Mesenchymal stem cell (in vitro differentiated cells and primary cell): ENCODE measurements around the gene LILRA2.
"Not testable (repeated sequence)": the region's sequence is repeated elsewhere in the genome, so short reads cannot be mapped to it uniquely, and the experiment has no call there.

Experiments
- DNase-seq: peaks from one replicate; pipeline ENCODE4 v3.0.0-alpha.2; 2013
- H2AFZ ChIP-seq: one replicate; pipeline ENCODE4 v1.6.1; 2013; ENCODE audit warnings: low read depth, mild to moderate bottlenecking, control low read depth, inconsistent platforms, low read length, moderate library complexity
- H2AK5ac ChIP-seq: 2 replicates; pipeline ENCODE4 v1.6.1; 2013; ENCODE audit warnings: low read length, moderate library complexity, mild to moderate bottlenecking, inconsistent platforms; ENCODE audit not compliant: severe bottlenecking
- H2BK120ac ChIP-seq: one replicate; pipeline ENCODE4 v1.6.1; 2013; ENCODE audit warnings: low read depth, mild to moderate bottlenecking, inconsistent platforms, low read length, moderate library complexity
- H2BK12ac ChIP-seq, 2 experiments: one replicate each; pipeline ENCODE4 v1.6.1; 2013; ENCODE audit warnings: inconsistent platforms in 2 of 2, low read length in 2 of 2, mild to moderate bottlenecking in 2 of 2, moderate library complexity in 2 of 2, control low read depth in 1 of 2
- H2BK15ac ChIP-seq: one replicate; pipeline ENCODE4 v1.6.1; 2013; ENCODE audit warnings: mild to moderate bottlenecking, low read depth, inconsistent platforms; ENCODE audit not compliant: poor library complexity, severe bottlenecking
- H2BK5ac ChIP-seq: 2 replicates; pipeline ENCODE4 v1.6.1; 2013; ENCODE audit warnings: low read depth, mild to moderate bottlenecking, low read length, control low read depth, inconsistent platforms; ENCODE audit not compliant: poor library complexity, severe bottlenecking
- H3K14ac ChIP-seq, 2 experiments: one replicate each; pipeline ENCODE4 v1.6.1; 2013; ENCODE audit warnings: inconsistent platforms in 2 of 2, low read length in 2 of 2, control low read depth in 1 of 2, mild to moderate bottlenecking in 1 of 2, moderate library complexity in 1 of 2
- H3K18ac ChIP-seq, 2 experiments: one replicate each; pipeline ENCODE4 v1.6.1; 2013; ENCODE audit warnings: inconsistent platforms in 2 of 2, low read length in 2 of 2, control low read depth in 1 of 2, low read depth in 1 of 2, mild to moderate bottlenecking in 1 of 2
- H3K23ac ChIP-seq, 2 experiments: one replicate each; pipeline ENCODE4 v1.6.1; 2013; ENCODE audit warnings: inconsistent platforms in 2 of 2, low read length in 2 of 2, mild to moderate bottlenecking in 2 of 2, moderate library complexity in 2 of 2, control low read depth in 1 of 2
- H3K27ac ChIP-seq: 2 replicates; pipeline ENCODE4 v1.5.1; 2013; ENCODE audit warnings: mild to moderate bottlenecking, moderate library complexity, low read length, control low read depth, inconsistent platforms; ENCODE audit not compliant: poor library complexity, severe bottlenecking
- H3K27me3 ChIP-seq, 2 experiments: 2 replicates each; pipeline versions ENCODE4 v1.6.1 to v1.7.0; 2013; ENCODE audit warnings: low read length in 2 of 2, mild to moderate bottlenecking in 2 of 2, moderate library complexity in 2 of 2, control low read depth in 1 of 2, inconsistent platforms in 1 of 2; ENCODE audit not compliant: control insufficient read depth in 1 of 2, insufficient read depth in 1 of 2
- H3K36me3 ChIP-seq, 2 experiments: 2 replicates each; pipeline versions ENCODE4 v1.6.1 to v1.7.0; 2013; ENCODE audit warnings: low read length in 2 of 2, control low read depth in 1 of 2, inconsistent platforms in 1 of 2, low read depth in 1 of 2, mild to moderate bottlenecking in 1 of 2; ENCODE audit not compliant: insufficient read depth in 2 of 2, control insufficient read depth in 1 of 2
- H3K4ac ChIP-seq, 2 experiments: one replicate each; pipeline ENCODE4 v1.6.1; 2013; ENCODE audit warnings: inconsistent platforms in 2 of 2, low read length in 2 of 2, mild to moderate bottlenecking in 2 of 2, moderate library complexity in 2 of 2, control low read depth in 1 of 2, low read depth in 1 of 2
- H3K4me1 ChIP-seq: 2 replicates; pipeline ENCODE4 v1.6.1; 2013; ENCODE audit warnings: low read depth, low read length, control low read depth; ENCODE audit not compliant: control insufficient read depth, insufficient read depth
- H3K4me2 ChIP-seq: 2 replicates; pipeline ENCODE4 v1.6.1; 2013; ENCODE audit warnings: low read length, mild to moderate bottlenecking, inconsistent platforms; ENCODE audit not compliant: poor library complexity, severe bottlenecking
- H3K4me3 ChIP-seq, 2 experiments: 2 replicates each; pipeline versions ENCODE4 v1.5.1 to v1.7.0; 2013; ENCODE audit warnings: low read length in 2 of 2, mild to moderate bottlenecking in 2 of 2, control low read depth in 1 of 2, low read depth in 1 of 2; ENCODE audit not compliant: insufficient read depth in 1 of 2
- H3K79me1 ChIP-seq: replicated peaks from 2 replicates; pipeline ENCODE4 v1.6.1; 2013; ENCODE audit warnings: mild to moderate bottlenecking, control low read depth, low read length, inconsistent platforms; ENCODE audit not compliant: poor library complexity, severe bottlenecking
- H3K9ac ChIP-seq: 2 replicates; pipeline ENCODE4 v1.7.0; 2013; ENCODE audit warnings: mild to moderate bottlenecking, low read length, moderate library complexity
- H3K9me3 ChIP-seq: 2 replicates; pipeline ENCODE4 v1.7.0; 2013; ENCODE audit warnings: mild to moderate bottlenecking, low read length; ENCODE audit not compliant: control insufficient read depth
- H4K8ac ChIP-seq: one replicate; pipeline ENCODE4 v1.6.1; 2013; ENCODE audit warnings: inconsistent platforms, mild to moderate bottlenecking, low read length, moderate library complexity
- H4K91ac ChIP-seq: one replicate; pipeline ENCODE4 v1.6.1; 2013; ENCODE audit warnings: mild to moderate bottlenecking, low read length, inconsistent platforms
- whole genome bisulfite sequencing: methylation state at CpG from one replicate; pipeline ENCODE4 v1.1.7; 2013; ENCODE audit warnings: mixed read lengths; 5-methylcytosine and 5-hydroxymethylcytosine counted together

LILRA2 gene

GRCh38 chr19:54587026-54587425, 13.4 kb downstream of the LILRA2 start:
- Histone ChIP-seq H4K91ac (no peak overlapping the region), H3K36me3 (no peaks in the 10 kb centered on the region), H2BK120ac (no peak overlapping the region), H2BK12ac (no peak overlapping the region), H2BK5ac (no peak overlapping the region), H3K9me3 (no peaks in the 10 kb centered on the region), H3K14ac (no peak overlapping the region), H3K4ac (no peak overlapping the region), H4K8ac (no peak overlapping the region), H3K79me1 (no peaks in the 10 kb centered on the region), H3K18ac (no peak overlapping the region), H3K4me2 (no peak overlapping the region), H3K27me3 (no peaks in the 10 kb centered on the region), H2AK5ac (no peak overlapping the region), H3K9ac (no peak overlapping the region), H3K4me3 (no peak overlapping the region), H2AFZ (no peak overlapping the region), H3K4me1 (no peaks in the 10 kb centered on the region), H3K27ac (no peak overlapping the region), H3K23ac (no peak overlapping the region), H2BK15ac (no peak overlapping the region)
- no peak for DNase-seq
- 65% methylated on average over 6 of the region's 7 CpGs for WGBS

DNA sequence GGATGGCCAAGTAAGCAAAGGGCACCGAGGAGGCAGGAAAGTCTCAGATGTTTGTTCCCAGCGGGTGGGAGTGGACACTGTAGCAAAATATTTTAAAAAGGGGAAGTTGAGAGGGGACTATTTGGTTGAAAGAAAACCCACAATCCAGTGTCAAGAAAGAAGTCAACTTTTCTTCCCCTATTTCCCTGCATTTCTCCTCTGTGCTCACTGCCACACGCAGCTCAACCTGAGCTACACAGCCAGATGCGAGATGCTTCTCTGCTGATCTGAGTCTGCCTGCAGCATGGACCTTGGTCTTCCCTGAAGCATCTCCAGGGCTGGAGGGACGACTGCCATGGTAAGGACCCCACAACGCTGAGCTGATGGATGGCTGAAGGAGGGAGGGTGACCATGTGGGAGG, 19.9 kb downstream of the LILRA2 start, which contains the start of gene LILRA1:
Gene LILRA1, plus strand, starts transcription at position 188 of the 400 bp plus-strand sequence. CDS start 613 bp downstream, outside the sequence.
- H4K91ac ChIP-seq, H3K36me3 ChIP-seq, H2AK5ac ChIP-seq, H3K4me1 ChIP-seq, H3K4ac ChIP-seq, H3K4me3 ChIP-seq, H2BK5ac ChIP-seq, H3K4me2 ChIP-seq, H3K27ac ChIP-seq, H2BK120ac ChIP-seq, H4K8ac ChIP-seq, H3K14ac ChIP-seq, H2BK15ac ChIP-seq, H3K9ac ChIP-seq, H3K18ac ChIP-seq, H3K23ac ChIP-seq, H3K79me1 ChIP-seq, H3K27me3 ChIP-seq, H2AFZ ChIP-seq, H3K9me3 ChIP-seq, H2BK12ac ChIP-seq, DNase-seq: not testable (repeated sequence)
- WGBS: 50% methylated on average over 6 of the region's 6 CpGs

GRCh38 chr19:54593931-54594626, 20.5 kb downstream of the LILRA2 start:
- H3K36me3 ChIP-seq, H3K4me2 ChIP-seq, DNase-seq, H2AFZ ChIP-seq, H3K4me1 ChIP-seq, H3K23ac ChIP-seq, H3K18ac ChIP-seq, H2BK15ac ChIP-seq, H3K4ac ChIP-seq, H2BK5ac ChIP-seq, H3K27me3 ChIP-seq, H4K8ac ChIP-seq, H3K9ac ChIP-seq, H3K14ac ChIP-seq, H3K9me3 ChIP-seq, H3K79me1 ChIP-seq, H3K27ac ChIP-seq, H2BK12ac ChIP-seq, H4K91ac ChIP-seq, H3K4me3 ChIP-seq, H2AK5ac ChIP-seq, H2BK120ac ChIP-seq: not testable (repeated sequence)
- 64% methylated on average over 5 of the region's 9 CpGs for WGBS

- Histone ChIP-seq H3K23ac (no peak overlapping the region), H4K91ac (no peak overlapping the region), H3K79me1 (no peaks in the 10 kb centered on the region), H3K36me3 (no peaks in the 10 kb centered on the region), H2BK15ac (no peak overlapping the region), H3K27me3 (no peaks in the 10 kb centered on the region), H3K4me1 (no peaks in the 10 kb centered on the region), H2AK5ac (no peak overlapping the region), H3K9me3 (no peaks in the 10 kb centered on the region), H3K4me3 (no peak overlapping the region), H3K9ac (no peak overlapping the region), H4K8ac (no peak overlapping the region), H3K27ac (no peak overlapping the region), H2BK12ac (no peak overlapping the region), H2BK5ac (no peak overlapping the region), H3K4me2 (no peak overlapping the region), H3K4ac (no peak overlapping the region), H2BK120ac (no peak overlapping the region), H2AFZ (no peak overlapping the region), H3K18ac (no peak overlapping the region), H3K14ac (no peak overlapping the region)
- DNase-seq: no peak
- WGBS: 79% methylated on average over 5 of the region's 5 CpGs
These were observed 21.1 kb downstream of the LILRA2 start for GRCh38 chr19:54594737-54595136.
